Measurements from ENCODE around the gene INTU.
A peak's percentile ranks its signal among the peaks of the same experiment; 100 is the strongest.

Gene INTU

GRCh38 chr4:127686658-127687057, 53.9 kb downstream of the INTU start:
- in situ Hi-C loops (cut with MboI; ENCODE audit: low pct_unique_long_range_greater_than_20kb, low sequenced_read_pairs, unreplicated experiment): no loop called here
- DNase-seq (ENCODE audit: low spot score): no peak
- no peak for TF ChIP-seq CTCF (IDR thresholded peaks at IDR 0.05; ENCODE audit: extremely low read depth, insufficient read depth, missing control alignments)

- TF ChIP-seq CTCF (IDR thresholded peaks at IDR 0.05; ENCODE audit: extremely low read depth, insufficient read depth, missing control alignments): no peak
- no peak for DNase-seq (ENCODE audit: low spot score)
- in situ Hi-C loops (cut with MboI; ENCODE audit: low pct_unique_long_range_greater_than_20kb, low sequenced_read_pairs, unreplicated experiment): no loop called here
Observed at GRCh38 chr4:127687580-127687979, 54.8 kb downstream of the INTU start.

DNA sequence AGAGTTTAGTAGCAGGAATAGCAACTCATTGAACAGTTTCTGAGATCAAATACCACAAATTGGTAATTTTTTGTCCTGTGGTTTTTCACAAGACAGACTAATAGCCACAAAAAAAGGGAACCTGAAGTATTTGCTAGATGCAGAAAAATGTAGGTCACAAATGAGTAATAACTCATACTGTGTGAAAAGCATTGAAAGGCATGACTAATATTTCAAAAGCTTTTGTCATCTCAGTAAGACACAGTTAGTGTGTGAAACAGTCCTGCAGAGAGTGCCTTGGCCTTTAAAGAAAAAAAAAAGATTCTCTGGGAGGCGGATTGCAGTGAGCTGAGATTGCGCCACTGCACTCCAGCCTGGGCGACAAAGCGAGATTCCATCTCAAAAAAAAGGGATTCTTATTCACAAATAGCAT, 66.0 kb downstream of the INTU start:
- in situ Hi-C loops (cut with MboI; ENCODE audit: low pct_unique_long_range_greater_than_20kb, low sequenced_read_pairs, unreplicated experiment): no loop called here
- peak; percentile 59 for DNase-seq (ENCODE audit: low spot score)
- no peak for TF ChIP-seq CTCF (IDR thresholded peaks at IDR 0.05; ENCODE audit: extremely low read depth, insufficient read depth, missing control alignments)

DNA sequence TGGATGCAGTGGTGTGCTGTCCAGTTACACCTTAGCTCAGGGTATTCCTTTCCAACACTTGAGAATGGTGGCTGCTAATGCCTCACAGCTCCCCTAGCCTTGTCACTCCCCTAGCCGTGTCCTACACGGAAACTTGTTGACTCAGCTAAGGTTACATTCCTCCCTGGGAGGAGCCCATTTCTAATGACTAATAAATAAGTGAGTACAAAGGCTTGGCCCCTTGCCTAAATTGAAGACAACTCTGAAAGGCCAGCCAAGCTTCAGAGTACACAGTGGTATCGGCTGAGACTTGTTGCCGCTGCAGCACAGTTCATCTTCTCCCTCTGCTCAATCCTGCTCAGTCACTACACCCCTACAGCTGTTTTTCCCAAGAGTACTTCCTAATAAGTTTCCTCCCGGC, 76.2 kb downstream of the INTU start:
- in situ Hi-C loops (cut with MboI; ENCODE audit: low pct_unique_long_range_greater_than_20kb, low sequenced_read_pairs, unreplicated experiment): no loop called here
- TF ChIP-seq CTCF (IDR thresholded peaks at IDR 0.05; ENCODE audit: extremely low read depth, insufficient read depth, missing control alignments): no peak
- DNase-seq (ENCODE audit: low spot score): no peak

DNA sequence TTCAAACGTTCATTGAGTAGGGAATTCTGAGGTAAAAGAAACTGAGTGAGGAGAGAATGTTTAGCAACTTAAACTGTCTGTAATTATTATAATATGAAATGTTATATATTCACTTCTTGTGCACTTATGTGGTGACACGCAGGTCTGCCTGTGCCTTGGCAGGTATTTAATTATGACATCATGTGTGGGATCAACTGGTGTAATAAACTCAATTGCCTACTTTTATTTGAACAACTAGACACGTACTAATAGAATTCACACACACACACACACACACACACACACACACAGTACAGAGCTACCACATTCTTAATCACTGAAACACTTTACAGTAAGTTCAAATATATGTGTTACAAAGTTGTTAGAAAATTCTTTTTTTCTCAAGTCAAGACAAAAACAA, 76.7 kb downstream of the INTU start:
- TF ChIP-seq CTCF (IDR thresholded peaks at IDR 0.05; ENCODE audit: extremely low read depth, insufficient read depth, missing control alignments): no peak
- DNase-seq (ENCODE audit: low spot score): no peak
- in situ Hi-C loops (cut with MboI; ENCODE audit: low pct_unique_long_range_greater_than_20kb, low sequenced_read_pairs, unreplicated experiment): no loop called here

- DNase-seq (ENCODE audit: low spot score): no peak
- in situ Hi-C loops (cut with MboI; ENCODE audit: low pct_unique_long_range_greater_than_20kb, low sequenced_read_pairs, unreplicated experiment): no loop called here
- TF ChIP-seq CTCF (IDR thresholded peaks at IDR 0.05; ENCODE audit: extremely low read depth, insufficient read depth, missing control alignments): no peak
Observed at GRCh38 chr4:127730142-127730913, 97.6 kb downstream of the INTU start, which contains the start of gene SLC25A31. TSS of gene SLC25A31 (plus strand) at chr4:127730400. CDS start at chr4:127730546, 146 bp downstream.

Data from GM13977 (cell line).